HG02870 (cell line): ENCODE results near the gene TMC3.
"Not testable (repeated sequence)": the region's sequence is repeated elsewhere in the genome, so short reads cannot be mapped to it uniquely, and the experiment has no call there.

Experiments used
- ATAC-seq: cut with Tn5 transposase; IDR thresholded peaks from one replicate; pipeline ENCODE4 v1.9.1; 2021; ENCODE audit warnings: mild to moderate bottlenecking, moderate library complexity; ENCODE audit not compliant: unreplicated experiment

Gene TMC3

DNA sequence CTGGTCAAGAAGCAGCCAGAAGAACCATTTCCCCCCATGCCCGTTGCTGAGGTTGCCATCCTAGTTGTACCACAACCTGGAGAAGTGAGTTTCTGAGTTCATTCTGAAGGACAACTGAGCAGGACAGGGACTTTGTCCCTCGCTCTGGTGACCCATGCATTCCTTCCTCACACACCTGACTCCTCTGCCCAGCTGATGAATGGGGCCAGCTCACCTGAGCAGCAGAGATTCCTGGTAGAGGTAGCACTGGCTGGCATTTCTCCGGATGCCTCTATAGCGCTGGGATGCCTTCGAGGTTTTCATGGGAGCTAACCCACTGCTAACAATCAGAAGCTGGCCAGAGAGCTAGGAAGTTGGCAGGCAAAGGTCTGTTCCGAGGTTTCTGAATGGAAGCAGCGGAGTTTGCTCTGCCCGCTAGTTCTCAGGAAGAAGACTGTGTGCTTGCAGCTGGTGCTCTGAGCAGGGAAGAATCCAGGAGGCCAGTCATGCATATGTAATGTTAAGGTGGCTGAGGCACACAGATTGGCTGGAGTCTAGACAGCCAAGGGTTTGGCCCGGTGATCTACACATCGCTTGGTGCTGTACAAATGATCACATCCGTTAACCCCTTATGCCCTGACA is at the start of gene TMC3:
Gene TMC3 (minus strand): TSS at position 439 of the 621 bp plus-strand sequence. CDS start 136 bp downstream, at position 303.
- no peak for ATAC-seq

DNA sequence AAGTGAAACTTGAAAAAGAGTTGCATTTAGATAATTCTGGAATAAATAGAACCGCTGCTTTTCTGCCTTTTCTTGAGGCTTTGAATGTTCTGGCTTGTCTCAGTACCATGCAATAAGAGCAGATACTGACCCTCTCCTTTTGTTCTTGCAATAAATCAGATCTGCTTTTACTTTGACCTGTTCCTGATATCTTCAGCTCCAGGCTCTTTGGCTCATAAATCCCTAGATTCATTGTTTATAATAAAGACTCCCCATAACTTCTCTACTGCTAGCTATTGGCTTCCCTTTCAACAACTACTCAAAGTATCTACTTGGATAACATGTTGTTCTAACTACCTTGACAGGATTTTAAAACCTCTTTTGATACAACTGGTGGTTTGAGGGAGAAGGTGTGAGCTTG is 47.4 kb upstream of the TMC3 start:
- ATAC-seq: no peak

DNA sequence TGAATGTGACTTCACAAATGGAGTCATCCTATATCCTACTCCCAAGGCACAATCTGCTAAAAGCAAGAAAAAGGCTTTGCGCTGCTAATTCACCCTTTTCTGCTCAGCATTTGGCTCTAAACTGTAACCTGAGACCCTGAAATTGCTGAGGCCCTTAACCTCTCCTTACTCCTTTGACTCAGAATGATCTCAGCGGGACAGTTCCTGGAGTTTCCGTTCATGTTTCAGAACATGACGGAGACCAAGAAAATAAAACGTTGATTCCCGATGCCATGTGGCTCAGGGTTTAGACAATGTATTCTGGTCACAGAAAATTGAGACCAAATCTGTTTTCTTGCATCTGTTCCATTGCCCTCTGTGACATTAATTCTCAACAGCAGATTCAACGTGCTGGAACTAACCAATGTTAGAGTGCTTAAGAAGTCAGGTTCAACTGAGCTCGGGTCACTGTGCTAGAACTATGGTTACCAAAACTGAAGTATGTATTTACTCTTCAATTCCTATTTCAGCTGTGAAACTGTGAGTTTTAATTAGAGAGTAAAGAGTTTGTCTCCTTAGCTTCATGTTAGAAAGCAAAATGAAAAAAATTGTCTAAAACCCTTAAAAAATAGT is 45.4 kb upstream of the TMC3 start:
- no peak for ATAC-seq

- ATAC-seq: no peak
These were observed 44.9 kb upstream of the TMC3 start for GRCh38 chr15:81418891-81419290.

DNA sequence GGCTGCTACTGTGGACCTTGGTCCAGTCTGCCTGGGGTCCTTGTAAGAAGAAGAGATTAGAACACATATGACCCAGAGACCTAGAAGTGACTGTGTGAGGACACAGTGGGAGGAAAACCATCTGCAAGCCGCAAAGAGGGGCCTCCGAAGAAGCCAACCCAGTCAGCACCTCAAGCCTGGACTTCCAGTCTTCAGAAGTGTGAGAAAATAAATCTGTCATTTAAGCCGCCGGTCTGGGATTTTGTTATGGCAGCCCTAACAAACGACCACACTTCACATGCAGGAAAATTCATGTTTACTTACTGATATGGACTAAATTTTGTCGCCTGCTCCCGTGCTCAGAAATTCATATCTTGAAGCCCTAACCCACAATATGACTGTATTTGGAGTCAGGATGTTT is 44.4 kb upstream of the TMC3 start:
- no peak for ATAC-seq

DNA sequence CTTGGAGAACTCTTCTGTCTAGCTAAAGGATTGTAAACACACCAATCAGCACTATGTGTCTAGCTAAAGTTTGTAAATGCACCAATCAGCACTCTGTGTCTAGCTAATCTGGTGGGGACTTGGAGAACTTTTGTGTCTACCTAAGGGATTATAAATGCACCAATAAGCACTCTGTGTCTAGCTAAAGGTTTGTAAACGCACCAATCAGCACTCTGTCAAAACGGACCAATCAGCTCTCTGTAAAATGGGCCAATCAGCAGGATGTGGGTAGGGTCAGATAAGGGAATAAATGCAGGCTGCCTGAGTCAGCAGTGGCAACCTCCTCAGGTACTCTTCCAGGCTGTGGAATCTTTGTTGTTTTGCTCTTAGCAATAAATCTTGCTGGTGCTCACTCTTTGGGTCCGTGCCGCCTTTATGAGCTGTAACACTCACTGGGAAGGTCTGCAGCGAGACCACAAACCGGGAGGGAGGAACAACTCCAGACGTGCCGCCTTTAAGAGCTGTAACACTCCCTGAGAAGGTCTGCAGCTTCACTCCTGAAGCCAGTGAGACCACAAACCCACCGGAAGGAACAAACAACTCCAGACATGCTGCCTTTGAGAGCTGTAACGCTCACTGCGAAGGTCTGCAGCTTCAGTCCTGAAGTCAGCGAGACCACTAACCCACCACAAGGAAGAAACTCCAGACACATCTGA is 40.4 kb upstream of the TMC3 start:
- ATAC-seq: not testable (repeated sequence)

DNA sequence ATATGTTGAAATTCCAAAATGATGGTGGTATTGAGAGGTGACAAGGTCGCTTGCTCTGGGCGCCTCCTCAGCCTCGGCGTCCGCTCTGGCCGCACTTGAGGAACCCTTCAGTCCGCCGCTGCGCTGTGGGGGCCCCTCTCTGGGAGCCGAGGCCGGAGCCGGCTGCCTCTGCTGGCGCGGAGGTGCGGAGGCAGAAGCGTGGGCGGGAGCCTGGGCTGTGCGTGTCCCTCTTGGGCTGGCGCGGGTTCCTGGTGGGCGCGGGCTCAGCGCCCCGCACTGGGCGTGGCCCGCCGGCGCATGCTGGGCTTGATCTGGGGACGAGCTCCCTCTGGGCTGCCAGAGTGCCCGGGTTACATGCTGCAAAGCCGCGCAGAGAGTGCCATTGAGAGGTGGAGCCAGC is 39.8 kb upstream of the TMC3 start:
- ATAC-seq: no peak

- ATAC-seq: no peak
These were observed 38.1 kb upstream of the TMC3 start for GRCh38 chr15:81411969-81412633.

GRCh38 chr15:81411051-81411450 is 37.0 kb upstream of the TMC3 start:
- ATAC-seq: no peak

- no peak for ATAC-seq
These were observed 36.3 kb upstream of the TMC3 start for GRCh38 chr15:81410318-81410753.

- ATAC-seq: no peak
These were observed 33.7 kb upstream of the TMC3 start for GRCh38 chr15:81407718-81408117.

DNA sequence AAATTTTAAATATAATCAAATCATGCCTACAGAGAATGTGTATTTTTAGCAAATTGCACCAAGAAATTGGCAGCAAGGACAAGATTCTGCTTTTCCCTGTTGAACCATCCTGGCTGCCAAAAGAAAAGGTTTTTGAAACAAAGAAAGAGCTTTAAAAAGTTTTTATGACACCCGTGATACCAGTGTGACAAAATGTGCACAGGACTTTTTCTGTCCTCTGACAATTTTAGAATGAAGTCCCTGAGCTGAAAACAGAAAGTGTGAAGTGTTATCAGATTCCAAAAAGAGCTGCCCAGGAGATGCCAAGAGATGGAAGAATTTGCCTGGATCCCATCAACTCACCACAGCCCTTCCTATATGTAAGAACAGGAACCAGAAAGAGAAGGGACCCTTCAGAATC is 33.2 kb upstream of the TMC3 start:
- no peak for ATAC-seq

DNA sequence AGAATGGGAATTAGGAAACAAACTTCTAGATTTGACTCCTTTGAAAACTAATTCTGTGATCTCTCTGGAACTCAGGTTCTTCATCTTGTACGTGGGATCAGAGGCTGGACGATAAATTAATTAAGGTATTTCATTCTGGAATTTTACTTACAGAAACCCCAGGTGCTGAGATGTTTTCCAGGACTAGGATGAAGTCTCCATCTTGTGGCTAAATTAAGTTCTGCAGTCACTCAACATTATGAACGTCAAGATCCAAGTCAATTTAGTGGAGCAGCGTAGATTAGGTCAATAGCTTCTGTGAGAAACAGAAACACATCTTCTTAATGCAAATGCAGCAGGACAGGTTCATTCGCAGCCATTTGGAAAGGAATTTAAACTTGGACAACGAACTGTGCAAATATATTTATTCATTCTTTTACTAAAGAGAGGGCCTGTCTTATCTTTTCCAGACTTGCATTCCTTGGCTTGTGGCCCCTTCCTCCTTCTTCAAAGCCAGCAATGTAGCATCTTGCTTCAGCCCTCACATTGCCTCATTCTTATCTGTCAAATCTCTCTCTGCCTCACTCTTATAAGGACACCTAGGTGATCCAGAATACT is 26.7 kb upstream of the TMC3 start:
- ATAC-seq: no peak

DNA sequence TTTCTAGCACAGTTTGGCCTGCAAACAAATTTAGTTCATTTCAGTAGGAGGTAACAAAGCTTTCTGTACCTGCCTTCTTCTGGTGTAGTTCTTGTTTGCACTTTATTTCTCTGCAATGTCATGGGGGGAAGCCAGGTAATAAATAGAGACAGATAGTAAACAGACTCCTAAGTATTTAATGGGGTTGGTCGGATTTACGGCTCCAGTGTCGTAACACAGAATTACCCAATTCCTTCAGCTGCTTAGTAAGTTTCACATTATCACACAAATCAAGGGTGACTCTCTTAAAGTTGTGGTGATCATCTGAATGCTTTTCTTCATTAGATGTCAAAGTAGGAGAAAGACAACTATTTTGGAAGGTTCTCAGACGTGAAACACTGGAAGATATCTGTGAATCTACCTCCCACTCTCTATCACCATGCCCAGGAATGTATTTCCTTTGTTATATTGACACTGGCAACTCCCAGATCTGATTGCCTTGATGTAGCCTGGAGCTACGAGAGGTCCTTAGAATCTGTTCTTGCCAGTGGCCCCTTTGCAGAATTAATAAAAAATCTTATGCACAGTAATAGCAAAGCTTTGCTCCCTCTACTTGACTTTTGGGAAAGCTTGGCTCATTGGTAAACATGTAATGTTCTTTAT is 25.0 kb upstream of the TMC3 start:
- no peak for ATAC-seq

- no peak for ATAC-seq
These were observed 24.4 kb upstream of the TMC3 start for GRCh38 chr15:81398456-81398855.

GRCh38 chr15:81394603-81395002 is 20.6 kb upstream of the TMC3 start:
- ATAC-seq: no peak

GRCh38 chr15:81391657-81392056 is 17.6 kb upstream of the TMC3 start:
- ATAC-seq: no peak

- ATAC-seq: no peak
These were observed 14.4 kb upstream of the TMC3 start for GRCh38 chr15:81388436-81388770.

GRCh38 chr15:81387621-81388435 is 13.8 kb upstream of the TMC3 start:
- ATAC-seq: no peak

GRCh38 chr15:81386947-81387346 is 12.9 kb upstream of the TMC3 start:
- no peak for ATAC-seq
